NCI-H128 (cell line): ENCODE results near the gene M1AP.

ENCODE experiments used
- DNase-seq: peaks from one replicate; lab custom pipeline; 2025; ENCODE audit not compliant: unreplicated experiment; lab: John Stamatoyannopoulos, UW

M1AP gene

GRCh38 chr2:74648009-74648443 is at the start of gene M1AP:
M1AP (minus strand) TSS chr2:74648330; CDS start chr2:74640275, 8,055 bp downstream.
- no peak for DNase-seq

DNA sequence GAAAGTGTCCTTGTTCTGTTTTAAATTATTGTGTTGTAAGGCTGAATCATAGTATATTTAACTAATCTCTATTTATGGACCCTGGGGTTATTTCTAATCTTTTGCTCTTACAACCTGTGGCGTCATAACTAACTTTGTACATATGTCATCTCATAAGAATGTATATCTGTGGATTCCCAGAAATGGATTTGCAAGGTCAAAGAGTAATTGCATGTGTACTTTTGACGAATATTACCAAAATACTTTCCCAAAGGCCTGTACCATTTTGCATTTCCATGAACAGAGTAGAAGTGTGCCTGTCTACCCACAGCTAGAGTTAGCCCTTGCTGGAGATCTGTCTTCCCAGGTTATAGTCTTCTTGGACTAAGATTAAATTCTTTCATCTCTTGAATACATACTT is 48.7 kb upstream of the M1AP start:
- DNase-seq = no peak

DNA sequence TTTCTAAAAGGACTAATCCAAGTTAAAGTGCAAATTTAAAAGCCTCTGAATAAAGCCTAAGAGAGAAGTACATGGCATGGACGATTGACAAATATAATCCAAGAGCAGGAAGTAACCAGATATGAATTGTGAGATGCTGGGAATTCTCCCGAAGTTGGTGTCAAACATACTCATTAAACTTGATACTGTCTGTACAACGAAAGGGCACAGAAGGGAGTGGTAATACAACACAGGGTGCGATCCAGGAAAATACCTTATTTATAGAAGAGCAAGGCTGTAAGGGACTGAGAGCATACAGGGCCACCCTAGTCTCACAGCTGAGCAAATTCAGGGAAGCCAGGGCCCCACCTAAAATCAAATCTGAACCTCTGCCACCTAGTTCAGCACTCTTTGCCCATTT is 47.5 kb upstream of the M1AP start:
- no peak for DNase-seq

DNA sequence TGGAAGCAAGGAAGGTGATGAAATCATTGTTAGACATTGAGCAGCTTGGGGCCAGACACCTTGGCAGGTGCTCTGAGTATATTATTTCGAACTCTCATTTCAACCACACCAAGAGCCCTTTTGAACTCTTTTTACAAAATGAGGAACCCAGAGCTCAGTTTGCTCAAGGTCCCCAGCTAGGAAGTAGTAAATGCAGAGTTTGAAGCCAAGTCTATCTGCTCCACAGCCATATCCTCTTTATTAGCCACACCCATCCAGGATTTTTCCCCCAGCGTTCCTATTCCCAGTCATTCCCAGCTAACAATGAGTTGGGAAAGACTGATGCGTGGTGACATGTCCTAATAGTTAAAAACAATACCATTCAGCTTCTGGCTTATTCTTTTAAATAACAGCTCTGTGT is 46.2 kb upstream of the M1AP start:
- DNase-seq = no peak

- no peak for DNase-seq
Measured at GRCh38 chr2:74693668-74694067, 45.5 kb upstream of the M1AP start.

- DNase-seq = no peak
Measured at GRCh38 chr2:74693213-74693612, 45.1 kb upstream of the M1AP start.

DNA sequence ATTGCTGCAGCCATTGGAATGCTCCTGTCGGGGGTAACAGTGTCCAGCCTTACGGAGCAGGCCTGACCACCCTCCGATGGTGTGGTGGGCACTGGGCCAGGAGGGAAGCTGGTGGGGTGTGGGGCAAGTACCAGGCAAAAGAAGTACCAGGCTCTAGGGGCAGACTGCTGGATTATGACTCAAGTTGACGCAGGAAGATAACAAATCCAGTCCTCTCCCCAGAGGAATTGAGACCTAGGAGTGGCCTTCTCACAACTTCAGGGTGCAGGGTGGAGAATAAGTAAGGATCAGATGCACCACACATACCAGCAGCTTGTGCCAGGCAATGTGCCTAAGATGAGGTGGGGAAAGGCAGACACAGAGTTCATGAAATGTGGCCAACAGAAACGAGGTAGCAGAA is 43.8 kb upstream of the M1AP start:
- DNase-seq = no peak

DNA sequence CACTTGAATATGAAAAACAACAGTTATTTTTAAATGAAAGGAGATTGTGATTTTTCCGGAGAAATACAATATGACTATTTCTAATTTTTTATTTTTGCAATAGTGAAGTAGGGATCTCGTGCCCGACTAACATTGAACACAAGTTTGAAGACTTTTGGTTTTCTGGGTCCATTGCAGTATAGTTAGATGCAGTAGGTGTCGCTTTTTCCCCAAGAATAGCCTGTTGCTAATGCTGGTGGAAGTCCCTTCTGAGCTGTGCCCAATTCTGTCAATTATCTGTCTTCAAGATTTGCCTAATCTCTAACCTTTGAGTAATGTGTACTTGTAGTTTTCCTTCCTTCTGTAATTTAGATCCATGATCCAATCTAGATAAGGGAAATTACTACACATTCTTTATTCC is 42.4 kb upstream of the M1AP start:
- peak; percentile 19 for DNase-seq

GRCh38 chr2:74689671-74690070 is 41.5 kb upstream of the M1AP start:
- DNase-seq = no peak

GRCh38 chr2:74688881-74689280 is 40.8 kb upstream of the M1AP start:
- no peak for DNase-seq

DNA sequence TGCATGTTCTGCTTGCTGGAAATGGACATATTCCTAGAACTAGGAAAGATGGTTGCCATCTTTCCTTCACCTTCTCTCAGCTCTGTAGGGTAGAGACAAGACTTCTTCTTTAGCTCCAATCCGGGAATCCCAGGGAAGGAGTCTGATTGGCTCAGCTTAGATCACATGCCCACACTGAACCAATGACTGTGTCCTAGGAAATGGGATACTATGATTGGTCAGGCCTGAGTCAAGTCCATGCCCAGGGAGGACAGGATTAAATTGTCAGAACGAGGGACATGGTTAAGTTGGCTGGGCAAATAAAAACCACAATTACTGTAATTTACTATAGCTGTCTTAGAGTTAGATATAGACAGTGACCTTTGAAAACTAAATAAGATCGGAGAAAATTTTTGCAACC is 37.3 kb upstream of the M1AP start:
- no peak for DNase-seq

GRCh38 chr2:74682501-74682900 is 34.4 kb upstream of the M1AP start:
- DNase-seq = no peak

GRCh38 chr2:74679615-74680014 is 31.5 kb upstream of the M1AP start:
- DNase-seq = no peak

DNA sequence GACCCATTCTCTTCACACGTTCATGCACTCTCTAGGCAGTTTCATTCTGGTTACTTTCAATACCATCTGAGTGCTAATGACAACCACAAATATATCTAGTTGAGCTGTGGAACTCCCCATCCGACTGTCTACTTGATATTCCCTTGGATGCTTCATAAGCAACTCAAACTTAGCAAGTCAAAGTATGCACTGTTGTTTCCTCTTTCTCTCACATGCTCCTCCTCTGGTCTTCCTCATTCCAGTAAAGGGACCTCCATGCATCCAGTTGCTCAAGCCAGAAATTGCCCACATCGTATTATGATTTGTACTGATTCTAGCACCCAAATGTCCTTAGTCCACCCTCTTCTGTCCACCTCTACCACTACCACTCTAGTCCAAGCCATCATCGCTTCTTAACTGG is 28.2 kb upstream of the M1AP start:
- no peak for DNase-seq

GRCh38 chr2:74675090-74675489 is 27.0 kb upstream of the M1AP start:
- no peak for DNase-seq

DNA sequence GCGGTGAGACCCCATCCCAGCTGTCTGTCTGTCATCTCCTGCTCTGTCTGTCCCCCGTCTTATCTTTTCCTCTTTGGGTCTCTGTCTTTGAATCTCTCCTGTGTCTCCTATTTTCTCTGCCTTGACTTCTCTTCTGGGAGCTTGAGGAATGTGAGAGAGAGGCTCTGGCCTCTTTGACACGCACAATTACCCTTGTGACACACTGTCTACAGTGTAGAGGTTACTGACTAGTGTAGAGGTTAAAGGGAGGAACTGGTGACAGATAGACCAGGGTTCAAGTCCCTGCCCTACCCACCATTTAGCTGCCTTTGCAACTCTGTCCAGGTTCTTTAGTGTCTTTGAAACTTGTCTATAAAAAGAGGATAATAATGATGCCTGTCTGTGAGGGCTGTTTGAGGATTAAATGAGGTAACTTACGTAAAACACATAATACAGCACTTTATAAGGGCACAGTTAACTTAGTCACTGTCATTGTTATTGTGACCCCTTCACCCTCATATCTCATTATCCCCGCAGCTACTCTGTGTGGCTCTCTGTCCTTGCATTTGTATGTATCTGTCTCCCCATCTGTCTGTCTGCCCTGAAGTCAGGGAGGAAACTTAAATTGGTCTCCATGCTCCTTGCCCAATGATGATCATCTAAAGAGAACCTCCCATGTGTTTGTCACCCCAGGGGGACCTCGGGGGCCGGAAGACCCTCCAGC is 25.8 kb upstream of the M1AP start:
- no peak for DNase-seq

GRCh38 chr2:74671479-74671878 is 23.3 kb upstream of the M1AP start:
- DNase-seq = no peak

DNA sequence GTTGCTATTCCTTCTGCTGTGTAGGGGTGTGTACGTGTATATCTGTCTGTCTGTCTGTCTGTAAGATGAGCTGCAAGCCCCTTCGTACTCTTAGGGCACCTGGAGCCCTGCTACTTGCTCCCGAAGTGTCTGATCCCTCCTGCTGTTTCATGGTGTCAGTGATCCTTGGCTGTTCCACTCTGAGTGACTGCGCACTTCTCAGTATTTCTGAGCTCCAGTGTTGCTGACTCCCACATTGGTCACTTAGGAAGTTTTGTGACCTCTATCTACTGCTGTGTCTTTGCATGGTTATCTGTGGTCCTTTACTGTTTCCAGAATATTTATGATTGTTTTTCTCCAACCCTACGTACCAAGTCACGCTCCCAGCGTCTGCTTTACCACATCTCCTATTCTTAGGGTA is 22.1 kb upstream of the M1AP start:
- DNase-seq = no peak

GRCh38 chr2:74668087-74668486 is 20.0 kb upstream of the M1AP start:
- DNase-seq = no peak

DNA sequence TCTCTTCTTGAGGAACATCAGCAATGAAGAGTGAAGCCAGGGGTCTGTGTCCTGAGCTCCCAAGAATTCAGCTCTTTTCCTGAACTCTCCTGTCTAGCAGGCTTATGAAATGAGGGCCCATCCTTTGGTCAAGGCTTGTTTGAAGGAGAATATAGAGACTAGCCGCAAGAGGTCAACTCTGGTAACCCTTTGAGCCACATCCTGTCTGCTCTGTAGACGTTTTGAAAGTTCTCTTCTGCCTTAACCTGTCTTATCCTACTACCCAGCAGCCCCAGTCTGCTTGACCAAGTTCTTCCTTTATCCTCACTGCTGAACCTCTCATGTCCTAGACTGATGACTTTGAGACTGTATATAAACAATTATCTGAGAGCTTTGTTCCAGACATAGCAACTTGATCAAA is 11.3 kb upstream of the M1AP start:
- no peak for DNase-seq

- no peak for DNase-seq
Measured at GRCh38 chr2:74658516-74658915, 10.4 kb upstream of the M1AP start.

- no peak for DNase-seq
Measured at GRCh38 chr2:74655579-74655978, 7.4 kb upstream of the M1AP start.
